HG03139 (cell line): ENCODE measurements around the gene HOXA1.
"Not testable (repeated sequence)": the region's sequence is repeated elsewhere in the genome, so short reads cannot be mapped to it uniquely, and the experiment has no call there.

Experiments used
- ATAC-seq: cut with Tn5 transposase; IDR thresholded peaks from one replicate; pipeline ENCODE4 v1.9.1; 2021; ENCODE audit not compliant: unreplicated experiment

HOXA1 gene

DNA sequence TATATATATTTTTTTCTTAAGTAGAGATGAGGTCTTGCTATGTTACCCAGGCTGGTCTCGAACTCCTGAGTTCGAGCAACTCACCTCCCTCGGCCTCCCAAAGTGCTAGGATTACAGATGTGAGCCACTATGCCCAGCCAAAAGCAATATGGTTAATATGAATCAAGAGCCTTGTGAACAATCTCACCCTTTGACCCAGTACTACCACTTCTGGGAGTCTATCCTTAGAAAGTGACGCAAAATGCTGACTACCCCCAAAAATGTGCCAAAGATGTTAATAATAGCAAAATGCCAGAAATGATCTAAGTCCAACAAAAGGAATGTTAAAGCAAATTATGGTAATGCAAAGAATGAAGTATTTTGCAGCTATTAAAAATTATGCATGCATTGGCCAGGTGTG, 44.3 kb downstream of the HOXA1 start:
- no peak for ATAC-seq

- ATAC-seq = no peak
These were observed 47.4 kb downstream of the HOXA1 start for GRCh38 chr7:27048438-27048837.

- ATAC-seq = no peak
These were observed 48.8 kb downstream of the HOXA1 start for GRCh38 chr7:27046854-27047549.

DNA sequence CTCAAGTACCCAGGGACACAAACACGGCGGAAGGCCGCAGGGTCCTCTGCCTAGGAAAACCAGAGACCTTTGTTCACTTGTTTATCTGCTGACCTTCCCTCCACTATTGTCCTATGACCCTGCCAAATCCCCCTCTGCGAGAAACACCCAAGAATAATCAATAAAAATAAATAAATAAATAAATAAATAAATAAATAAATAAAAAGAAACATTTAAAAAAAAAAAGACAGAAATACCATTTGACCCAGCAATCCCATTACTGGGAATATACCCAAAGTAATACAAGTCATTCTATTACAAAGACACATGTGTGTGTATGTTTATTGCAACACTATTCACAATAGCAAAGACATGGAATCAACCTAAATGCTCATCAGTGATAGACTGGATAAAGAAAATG, 49.8 kb downstream of the HOXA1 start:
- ATAC-seq = not testable (repeated sequence)

DNA sequence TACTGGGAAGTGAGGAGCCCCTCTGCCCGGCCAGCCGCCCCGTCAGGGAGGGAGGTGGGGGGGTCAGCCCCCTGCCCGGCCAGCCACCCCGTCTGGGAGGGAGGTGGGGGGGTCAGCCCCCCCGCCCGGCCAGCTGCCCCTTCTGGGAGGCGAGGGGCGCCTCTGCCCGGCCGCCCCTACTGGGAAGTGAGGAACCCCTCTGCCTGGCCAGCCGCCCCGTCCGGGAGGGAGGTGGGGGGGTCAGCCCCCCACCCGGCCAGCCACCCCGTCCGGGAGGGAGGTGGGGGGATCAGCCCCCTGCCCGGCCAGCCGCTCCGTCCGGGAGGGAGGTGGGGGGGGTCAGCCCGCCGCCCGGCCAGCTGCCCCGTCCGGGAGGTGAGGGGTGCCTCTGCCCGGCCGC, 50.7 kb downstream of the HOXA1 start:
- not testable (repeated sequence) for ATAC-seq
